K562 (cell line): ENCODE data around the gene PI16. TPM values are rescaled to one million over a fixed set of nuclear protein-coding genes. Genes with fewer than 3 reads are reported as not detected.
A peak's percentile ranks its signal among the peaks of the same experiment; 100 is the strongest.

Experiments used
- BRCA1 ChIP-seq, 2 experiments: fragments of 450-650 bp in 1 of 2; sonication (generic) in 1 of 2; formaldehyde crosslinking in 1 of 2; IDR thresholded peaks; 2 replicates each; pipeline versions ENCODE4 v1.5.0 to v1.6.1; 2017 to 2020; ENCODE audit warnings: mild to moderate bottlenecking in 1 of 2, missing genetic modification reagents in 1 of 2
- BRD4 ChIP-seq: fragments of 200-600 bp; sonication (generic); IDR thresholded peaks from 2 replicates; pipeline ENCODE4 v1.6.1; 2017; ENCODE audit warnings: inconsistent platforms
- BRD9 ChIP-seq: fragments of 450-650 bp; IDR thresholded peaks from 2 replicates; pipeline ENCODE4 v1.6.1; 2018; ENCODE audit warnings: low read depth; ENCODE audit not compliant: partially characterized antibody
- DPF2 ChIP-seq: fragments of 450-650 bp; IDR thresholded peaks from 2 replicates; pipeline ENCODE4 v1.6.1; 2016
- EHMT2 ChIP-seq: fragments of 450-650 bp; IDR thresholded peaks from 2 replicates; pipeline ENCODE4 v1.6.1; 2018; ENCODE audit warnings: antibody characterized with exemption
- EZH2 ChIP-seq: IDR thresholded peaks from 2 replicates; pipeline ENCODE4 v1.6.1; 2012; ENCODE audit warnings: low read depth, mild to moderate bottlenecking, inconsistent platforms, low read length, borderline replicate concordance
- HNRNPK ChIP-seq: fragments of 200-400 bp; formaldehyde crosslinking; IDR thresholded peaks from one replicate; pipeline ENCODE4 v1.6.1; 2018; ENCODE audit warnings: mild to moderate bottlenecking, low read depth, low read length; ENCODE audit not compliant: poor library complexity, severe bottlenecking
- MAFF ChIP-seq: IDR thresholded peaks from 2 replicates; pipeline ENCODE4 v1.6.1; 2012; ENCODE audit warnings: low read length, improper control_type of control experiment
- MED1 ChIP-seq: sonication (generic); formaldehyde crosslinking; IDR thresholded peaks from 2 replicates; pipeline ENCODE4 v1.8.1; 2023; ENCODE audit warnings: missing genetic modification reagents, borderline replicate concordance
- NBN ChIP-seq: fragments of 450-650 bp; IDR thresholded peaks from 2 replicates; pipeline ENCODE4 v1.6.1; 2016; ENCODE audit warnings: low read depth, mild to moderate bottlenecking
- PRMT5 ChIP-seq: sonication (generic); formaldehyde crosslinking; IDR thresholded peaks from 2 replicates; pipeline ENCODE4 v1.5.0; 2020; ENCODE audit warnings: missing genetic modification reagents
- RBM22 ChIP-seq: fragments of 200-400 bp; formaldehyde crosslinking; IDR thresholded peaks from 2 replicates; pipeline ENCODE4 v1.6.1; 2018; ENCODE audit warnings: low read length, low read depth; ENCODE audit not compliant: poor library complexity, severe bottlenecking
- RCOR1 ChIP-seq, 2 experiments: IDR thresholded peaks; 2 replicates each; pipeline ENCODE4 v1.6.1; 2012; ENCODE audit warnings: low read depth in 2 of 2, low read length in 2 of 2, borderline replicate concordance in 1 of 2, improper control_type of control experiment in 1 of 2
- SNIP1 ChIP-seq: fragments of 450-650 bp; IDR thresholded peaks from 2 replicates; pipeline ENCODE4 v1.7.1; 2017; ENCODE audit warnings: low read depth, mild to moderate bottlenecking
- SRSF9 ChIP-seq: fragments of 200-400 bp; formaldehyde crosslinking; IDR thresholded peaks from 2 replicates; pipeline ENCODE4 v1.6.1; 2017; ENCODE audit warnings: low read depth, low read length, borderline replicate concordance
- TBP ChIP-seq: optimal IDR thresholded peaks from 2 replicates; pipeline ENCODE3; 2011; ENCODE audit warnings: low read depth, low read length, improper control_type of control experiment
- TCF7L2 ChIP-seq: fragments of 150-350 bp; IDR thresholded peaks from 2 replicates; pipeline ENCODE4 v1.6.1; 2016; ENCODE audit warnings: low read depth, mild to moderate bottlenecking, low read length, moderate library complexity
- ZNF12 ChIP-seq: sonication (generic); formaldehyde crosslinking; IDR thresholded peaks from 2 replicates; pipeline ENCODE4 v1.4.0; 2020; ENCODE audit warnings: mild to moderate bottlenecking, missing genetic modification reagents
- ZNF696 ChIP-seq: fragments of 250-450 bp; sonication (Bioruptor Pico); conservative IDR thresholded peaks from 2 replicates; pipeline ENCODE4 v1.4.0; 2020; ENCODE audit warnings: mild to moderate bottlenecking, moderate library complexity
- polyA plus RNA-seq, 8 experiments: library from polyadenylated mRNA; depleted of rRNA in 4 of 8; stranded (reverse) in 5 of 8; unstranded in 3 of 8; fragments of >200 nt; fragmentation: Nextera tagmentation in 2 of 8; fragmentation: Illumina TruSeq in 1 of 8; extraction: Ambion mirVana in 2 of 8; extraction: Trizol in 1 of 8; gene quantifications; 2 replicates each; pipeline versions ENCODE4 v1.2.1 to v1.2.3, GENCODE V29; 2011 to 2014; ENCODE audit warnings: inconsistent platforms in 1 of 8, missing spikeins in 1 of 8
- total RNA-seq, 7 experiments: library from RNA; depleted of rRNA in 6 of 7; stranded (reverse); fragments of >200 nt in 6 of 7; fragmentation: Illumina TruSeq in 2 of 7; extraction: Trizol in 2 of 7; gene quantifications; 2 replicates each; pipeline versions ENCODE4 v1.2.1 to v1.2.3, GENCODE V29; 2011 to 2021; ENCODE audit warnings: low replicate concordance in 1 of 7
- TF ChIP-seq, protein P1 (sequence below), 2 experiments: fragments of 150-350 bp in 1 of 2; IDR thresholded peaks; 2 replicates each; pipeline ENCODE4 v1.6.1; 2012 to 2016; ENCODE audit warnings: low read depth in 2 of 2, low read length in 2 of 2, mild to moderate bottlenecking in 1 of 2, moderate library complexity in 1 of 2
- TF ChIP-seq, protein P2 (sequence below): fragments of 450-650 bp; IDR thresholded peaks from 2 replicates; pipeline ENCODE4 v1.6.1; 2016; ENCODE audit warnings: borderline replicate concordance
- TF ChIP-seq, protein P3 (sequence below): sonication (generic); formaldehyde crosslinking; IDR thresholded peaks from 2 replicates; pipeline ENCODE4 v1.8.0; 2022; ENCODE audit warnings: missing genetic modification reagents, mild to moderate bottlenecking, borderline replicate concordance

The PI16 gene
- total and polyA plus RNA-seq, 9 of the 15 experiments (the other 6 are each of a cell fraction or from before 2014, with no cell fraction given), result 0.06 to 0.18 TPM; not detected in 7

DNA sequence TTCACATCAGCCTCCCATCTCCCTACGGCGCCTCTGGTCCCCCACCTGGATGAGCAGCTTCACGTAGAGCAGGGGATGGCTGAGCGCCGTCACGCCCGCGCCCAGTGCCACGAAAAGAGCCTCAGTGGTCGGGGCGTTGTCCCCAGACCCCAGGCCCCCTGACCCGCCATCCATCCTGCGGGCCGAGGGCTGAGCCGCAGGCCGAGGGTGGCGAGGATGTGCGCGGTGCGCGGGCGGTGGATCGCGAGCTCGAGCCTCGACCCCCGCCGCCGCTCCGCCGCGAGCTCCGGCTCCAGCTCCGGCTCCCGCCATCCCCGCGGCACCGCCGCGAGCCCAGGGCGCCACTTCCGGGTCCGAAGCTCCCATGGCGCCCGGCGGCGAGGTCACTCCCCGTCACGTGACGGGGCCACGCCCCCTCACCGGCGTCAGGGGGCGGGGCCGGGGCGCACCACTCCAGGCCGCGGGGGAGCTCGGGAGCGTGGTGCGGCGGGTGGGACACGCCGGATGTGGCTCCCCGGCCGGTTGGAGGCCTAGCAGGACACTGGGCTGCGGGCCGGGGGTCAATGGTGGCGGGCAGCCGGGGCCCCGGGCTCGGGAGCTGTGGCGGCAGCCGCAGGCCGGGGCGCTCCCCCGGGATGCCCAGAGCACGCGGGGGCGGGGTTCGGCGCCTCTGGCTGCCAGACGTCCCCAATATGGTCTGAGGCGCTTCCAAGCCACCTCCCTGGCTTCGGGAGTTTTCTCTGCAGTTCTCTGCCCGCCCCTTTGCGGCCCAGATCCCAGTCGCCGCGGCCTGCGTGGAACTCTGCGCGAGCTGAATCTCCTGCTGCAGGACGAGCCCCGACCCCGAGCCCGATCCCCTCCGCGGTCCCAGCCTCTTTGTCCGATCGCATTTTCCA, 31.5 kb downstream of the PI16 start, which contains the start of gene MTCH1 (continued):
- TF ChIP-seq BRD9 (no peak), BRCA1 (IDR thresholded peaks at IDR 0.05) (no peak), BRCA1 (CRISPR knock-in tag; IDR thresholded peaks at IDR 0.05) (no peak), MED1 (CRISPR knock-in tag) (peak; percentile 93; the same call in 1 of the 2 replicates), EZH2 (no peak), NBN (no peak), SRSF9 (no peak), RCOR1 (IDR thresholded peaks at IDR 0.05; ENCODE audit: borderline replicate concordance in 1 of 2, low read depth in 2 of 2, low read length in 2 of 2) (peak in 1 of 2 experiments; percentile 56; a peak in 2 of 4 replicates), ZNF696 (CRISPR knock-in tag) (no peak), RBM22 (no peak), BRD4 (peak; percentile 65; the same call in 1 of the 2 replicates), EHMT2 (no peak), HNRNPK (no peak), PRMT5 (CRISPR knock-in tag) (0 out of 2 replicates have a peak, but pooled peaks have one; percentile 18), DPF2 (no peak), MAFF (no peak; the same call in 1 of the 2 replicates), TBP (peak; percentile 78), SNIP1 (no peak), ZNF12 (CRISPR knock-in tag) (0 out of 2 replicates have a peak, but pooled peaks have one; percentile 18), TCF7L2 (peak; percentile 94)
- TF ChIP-seq, protein P1, sequence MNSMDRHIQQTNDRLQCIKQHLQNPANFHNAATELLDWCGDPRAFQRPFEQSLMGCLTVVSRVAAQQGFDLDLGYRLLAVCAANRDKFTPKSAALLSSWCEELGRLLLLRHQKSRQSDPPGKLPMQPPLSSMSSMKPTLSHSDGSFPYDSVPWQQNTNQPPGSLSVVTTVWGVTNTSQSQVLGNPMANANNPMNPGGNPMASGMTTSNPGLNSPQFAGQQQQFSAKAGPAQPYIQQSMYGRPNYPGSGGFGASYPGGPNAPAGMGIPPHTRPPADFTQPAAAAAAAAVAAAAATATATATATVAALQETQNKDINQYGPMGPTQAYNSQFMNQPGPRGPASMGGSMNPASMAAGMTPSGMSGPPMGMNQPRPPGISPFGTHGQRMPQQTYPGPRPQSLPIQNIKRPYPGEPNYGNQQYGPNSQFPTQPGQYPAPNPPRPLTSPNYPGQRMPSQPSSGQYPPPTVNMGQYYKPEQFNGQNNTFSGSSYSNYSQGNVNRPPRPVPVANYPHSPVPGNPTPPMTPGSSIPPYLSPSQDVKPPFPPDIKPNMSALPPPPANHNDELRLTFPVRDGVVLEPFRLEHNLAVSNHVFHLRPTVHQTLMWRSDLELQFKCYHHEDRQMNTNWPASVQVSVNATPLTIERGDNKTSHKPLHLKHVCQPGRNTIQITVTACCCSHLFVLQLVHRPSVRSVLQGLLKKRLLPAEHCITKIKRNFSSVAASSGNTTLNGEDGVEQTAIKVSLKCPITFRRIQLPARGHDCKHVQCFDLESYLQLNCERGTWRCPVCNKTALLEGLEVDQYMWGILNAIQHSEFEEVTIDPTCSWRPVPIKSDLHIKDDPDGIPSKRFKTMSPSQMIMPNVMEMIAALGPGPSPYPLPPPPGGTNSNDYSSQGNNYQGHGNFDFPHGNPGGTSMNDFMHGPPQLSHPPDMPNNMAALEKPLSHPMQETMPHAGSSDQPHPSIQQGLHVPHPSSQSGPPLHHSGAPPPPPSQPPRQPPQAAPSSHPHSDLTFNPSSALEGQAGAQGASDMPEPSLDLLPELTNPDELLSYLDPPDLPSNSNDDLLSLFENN (IDR thresholded peaks at IDR 0.05; ENCODE audit: low read depth in 2 of 2, low read length in 2 of 2), result peak in 1 of 2 experiments; percentile 15; a peak in 1 of 4 replicates
- TF ChIP-seq, protein P2, sequence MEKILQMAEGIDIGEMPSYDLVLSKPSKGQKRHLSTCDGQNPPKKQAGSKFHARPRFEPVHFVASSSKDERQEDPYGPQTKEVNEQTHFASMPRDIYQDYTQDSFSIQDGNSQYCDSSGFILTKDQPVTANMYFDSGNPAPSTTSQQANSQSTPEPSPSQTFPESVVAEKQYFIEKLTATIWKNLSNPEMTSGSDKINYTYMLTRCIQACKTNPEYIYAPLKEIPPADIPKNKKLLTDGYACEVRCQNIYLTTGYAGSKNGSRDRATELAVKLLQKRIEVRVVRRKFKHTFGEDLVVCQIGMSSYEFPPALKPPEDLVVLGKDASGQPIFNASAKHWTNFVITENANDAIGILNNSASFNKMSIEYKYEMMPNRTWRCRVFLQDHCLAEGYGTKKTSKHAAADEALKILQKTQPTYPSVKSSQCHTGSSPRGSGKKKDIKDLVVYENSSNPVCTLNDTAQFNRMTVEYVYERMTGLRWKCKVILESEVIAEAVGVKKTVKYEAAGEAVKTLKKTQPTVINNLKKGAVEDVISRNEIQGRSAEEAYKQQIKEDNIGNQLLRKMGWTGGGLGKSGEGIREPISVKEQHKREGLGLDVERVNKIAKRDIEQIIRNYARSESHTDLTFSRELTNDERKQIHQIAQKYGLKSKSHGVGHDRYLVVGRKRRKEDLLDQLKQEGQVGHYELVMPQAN, result no peak
- TF ChIP-seq, protein P3, sequence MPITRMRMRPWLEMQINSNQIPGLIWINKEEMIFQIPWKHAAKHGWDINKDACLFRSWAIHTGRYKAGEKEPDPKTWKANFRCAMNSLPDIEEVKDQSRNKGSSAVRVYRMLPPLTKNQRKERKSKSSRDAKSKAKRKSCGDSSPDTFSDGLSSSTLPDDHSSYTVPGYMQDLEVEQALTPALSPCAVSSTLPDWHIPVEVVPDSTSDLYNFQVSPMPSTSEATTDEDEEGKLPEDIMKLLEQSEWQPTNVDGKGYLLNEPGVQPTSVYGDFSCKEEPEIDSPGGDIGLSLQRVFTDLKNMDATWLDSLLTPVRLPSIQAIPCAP (CRISPR knock-in tag), result no peak
